Left forelimb (tissue), 1 donor: ENCODE data around the gene OPA1.

Experiments
- DNase-seq: peaks from one replicate; pipeline ENCODE4 v3.0.0-alpha.2; 2018; ENCODE audit warnings: low spot score

Gene OPA1

GRCh38 chr3:193737191-193737751, 144.3 kb downstream of the OPA1 start:
- DNase-seq: no peak

- no peak for DNase-seq
Measured at GRCh38 chr3:193742628-193743027, 149.6 kb downstream of the OPA1 start.

GRCh38 chr3:193743702-193744047, 150.7 kb downstream of the OPA1 start:
- DNase-seq: no peak

GRCh38 chr3:193744048-193744821, 151.2 kb downstream of the OPA1 start:
- no peak for DNase-seq

GRCh38 chr3:193744822-193745684, 152.0 kb downstream of the OPA1 start:
- no peak for DNase-seq

GRCh38 chr3:193746832-193747231, 153.8 kb downstream of the OPA1 start:
- no peak for DNase-seq
